Activated CD8-positive, alpha-beta memory T cell treated with anti-CD3 and anti-CD28 coated beads for 48 hours (primary cell): ENCODE measurements around the gene MSANTD4.
"Not testable (repeated sequence)": the region's sequence is repeated elsewhere in the genome, so short reads cannot be mapped to it uniquely, and the experiment has no call there.

Experiments used
- DNase-seq, 3 experiments: peaks; one replicate each; pipeline ENCODE4 v3.0.0-alpha.2; 2020; ENCODE audit warnings: low read depth in 2 of 3, low spot score in 2 of 3

The MSANTD4 gene

GRCh38 chr11:106014620-106015019 lies 7.4 kb downstream of the MSANTD4 start:
- no peak for DNase-seq

GRCh38 chr11:106014035-106014434 lies 8.0 kb downstream of the MSANTD4 start:
- no peak for DNase-seq

- DNase-seq = no peak
Observed at GRCh38 chr11:106012744-106013143, 9.3 kb downstream of the MSANTD4 start.

- no peak for DNase-seq
Observed at GRCh38 chr11:106011481-106011880, 10.6 kb downstream of the MSANTD4 start.

- DNase-seq = not testable (repeated sequence)
Observed at GRCh38 chr11:106003094-106003493, 18.9 kb downstream of the MSANTD4 start.

GRCh38 chr11:106001304-106002012 lies 20.6 kb downstream of the MSANTD4 start:
- no peak for DNase-seq

- DNase-seq = no peak
Observed at GRCh38 chr11:105991888-105992287, 30.2 kb downstream of the MSANTD4 start.

- DNase-seq = no peak
Observed at GRCh38 chr11:105989124-105989523, 32.9 kb downstream of the MSANTD4 start.

GRCh38 chr11:105988197-105988596 lies 33.8 kb downstream of the MSANTD4 start:
- DNase-seq = no peak

GRCh38 chr11:105986554-105986953 lies 35.5 kb downstream of the MSANTD4 start:
- DNase-seq = no peak

- no peak for DNase-seq
Observed at GRCh38 chr11:105979997-105980703, 41.9 kb downstream of the MSANTD4 start.

GRCh38 chr11:105975128-105975527 lies 46.9 kb downstream of the MSANTD4 start:
- DNase-seq = no peak

GRCh38 chr11:105969756-105970155 lies 52.3 kb downstream of the MSANTD4 start:
- no peak for DNase-seq

- DNase-seq = no peak
Observed at GRCh38 chr11:105968021-105968697, 53.9 kb downstream of the MSANTD4 start.

GRCh38 chr11:105960252-105961245 lies 61.5 kb downstream of the MSANTD4 start:
- no peak for DNase-seq
